GM12891 (cell line): ENCODE results near the gene EHD4.

Source experiments
- PAX5 ChIP-seq: IDR thresholded peaks from 2 replicates; pipeline ENCODE4 v1.6.1; 2011; ENCODE audit warnings: low read length, moderate library complexity, mild to moderate bottlenecking; ENCODE audit not compliant: insufficient read depth, severe bottlenecking
- POLR2A ChIP-seq: IDR thresholded peaks from 2 replicates; pipeline ENCODE4 v1.6.1; 2011; ENCODE audit warnings: low read depth, low read length, control low read depth
- POLR2AphosphoS5 ChIP-seq: IDR thresholded peaks from 2 replicates; pipeline ENCODE4 v1.6.1; 2011; ENCODE audit warnings: low read depth, low read length, control low read depth
- POU2F2 ChIP-seq: IDR thresholded peaks from 2 replicates; pipeline ENCODE4 v1.6.1; 2011; ENCODE audit warnings: low read depth, mild to moderate bottlenecking, control low read depth, low read length, moderate library complexity
- SPI1 ChIP-seq: IDR thresholded peaks from 2 replicates; pipeline ENCODE4 v1.6.1; 2011; ENCODE audit warnings: low read depth, low read length, control low read depth
- TAF1 ChIP-seq: IDR thresholded peaks from 2 replicates; pipeline ENCODE4 v1.6.1; 2011; ENCODE audit warnings: low read depth, low read length, control low read depth

- TF ChIP-seq POLR2A: no peak
- no peak for TF ChIP-seq TAF1
- no peak; the same call in 1 of the 2 replicates for TF ChIP-seq POLR2AphosphoS5
- no peak for TF ChIP-seq POU2F2
- TF ChIP-seq SPI1: no peak
- TF ChIP-seq PAX5: no peak
Measured at GRCh38 chr15:41900526-41901380, 71.6 kb downstream of the EHD4 start.
